Lower lobe of right lung (tissue), 2 donors: ENCODE data around the gene ZNF236. TPM values are rescaled to one million over a fixed set of nuclear protein-coding genes. Genes with fewer than 3 reads are reported as not detected.
A peak's percentile ranks its signal among the peaks of the same experiment; 100 is the strongest.
"Not testable (repeated sequence)": the region's sequence is repeated elsewhere in the genome, so short reads cannot be mapped to it uniquely, and the experiment has no call there.

Source experiments
- ATAC-seq, 2 donors: fragments of 200-7000 bp; cut with Tn5 transposase; one replicate each; pipeline ENCODE4 v1.9.1; 2020 to 2022; ENCODE audit warnings: mild to moderate bottlenecking in 2 of 2, moderate library complexity in 2 of 2
- DNase-seq: peaks from one replicate; pipeline ENCODE4 v3.0.0-alpha.2; 2020
- H3K27ac ChIP-seq: fragments of 200-600 bp; one replicate; pipeline ENCODE4 v1.8.0; 2022
- H3K27me3 ChIP-seq: fragments of 200-600 bp; one replicate; pipeline ENCODE4 v1.8.0; 2022; ENCODE audit warnings: low read depth
- H3K36me3 ChIP-seq: fragments of 200-600 bp; one replicate; pipeline ENCODE4 v1.8.0; 2022; ENCODE audit warnings: mild to moderate bottlenecking
- H3K4me1 ChIP-seq: fragments of 200-600 bp; one replicate; pipeline ENCODE4 v1.8.0; 2022
- H3K4me3 ChIP-seq: fragments of 200-600 bp; one replicate; pipeline ENCODE4 v1.8.0; 2022; ENCODE audit warnings: mild to moderate bottlenecking
- H3K9me3 ChIP-seq: fragments of 200-600 bp; one replicate; pipeline ENCODE4 v1.8.0; 2022
- CTCF ChIP-seq: fragments of 200-600 bp; IDR thresholded peaks from one replicate; pipeline ENCODE4 v1.8.0; 2022; ENCODE audit warnings: antibody characterized with exemption, mild to moderate bottlenecking
- intact Hi-C: fragments of 100-400 bp; cut with DNase I; formaldehyde crosslinking; loops from one replicate; pipeline ENCODE4 v1.11.0; 2022
- total RNA-seq: library from RNA; stranded (reverse); fragmentation: NEBNext Ultra II Directional; extraction: Animal tissue kit (Norgen Biotek cat#: 25700); gene quantifications from one replicate; pipeline ENCODE4 v1.2.1, GENCODE V29; 2021
- donor health status: DM: no; HTN: yes; CAD: no; lungs with severe emphysema.

The ZNF236 gene
- total RNA-seq, 1 donor from 2014 or later, result 18.0 TPM

- no peak for DNase-seq
- no peak for TF ChIP-seq CTCF
- peaks cover 24% of the 10 kb centered on the region for H3K36me3 ChIP-seq
- H3K9me3 ChIP-seq, result no peaks in the 10 kb centered on the region
- intact Hi-C loops, result no loop called here
- no peak overlapping the region for H3K27ac ChIP-seq
- H3K4me1 ChIP-seq, result peaks cover 15% of the 10 kb centered on the region
- no peaks in the 10 kb centered on the region for H3K27me3 ChIP-seq
- no peak overlapping the region for H3K4me3 ChIP-seq
- ATAC-seq, result no peak
Observed at GRCh38 chr18:76962851-76963250, 140.5 kb downstream of the ZNF236 start.

GRCh38 chr18:76963936-76964335 lies 141.6 kb downstream of the ZNF236 start:
- Histone ChIP-seq H3K27me3 (no peaks in the 10 kb centered on the region), H3K4me3 (no peak overlapping the region), H3K9me3 (no peaks in the 10 kb centered on the region), H3K4me1 (peaks cover 4% of the 10 kb centered on the region), H3K36me3 (peaks cover 27% of the 10 kb centered on the region), H3K27ac (no peak overlapping the region)
- intact Hi-C loops, result no loop called here
- TF ChIP-seq CTCF, result no peak
- no peak for DNase-seq
- ATAC-seq, result no peak

- H3K4me1 ChIP-seq, H3K27ac ChIP-seq, H3K4me3 ChIP-seq, DNase-seq, intact Hi-C loops, H3K9me3 ChIP-seq, H3K27me3 ChIP-seq, ATAC-seq: not testable (repeated sequence)
- H3K36me3 ChIP-seq, result peaks cover 14% of the 10 kb centered on the region
Observed at GRCh38 chr18:76965555-76966151, 143.3 kb downstream of the ZNF236 start.

GRCh38 chr18:76967299-76967698 lies 144.9 kb downstream of the ZNF236 start:
- H3K27me3 ChIP-seq, H3K4me3 ChIP-seq, H3K27ac ChIP-seq, H3K36me3 ChIP-seq, ATAC-seq, H3K9me3 ChIP-seq, intact Hi-C loops, H3K4me1 ChIP-seq, DNase-seq: not testable (repeated sequence)

GRCh38 chr18:76967721-76968472 lies 145.5 kb downstream of the ZNF236 start:
- H3K4me1 ChIP-seq, result no peaks in the 10 kb centered on the region
- ATAC-seq, result no peak
- no peak for TF ChIP-seq CTCF
- H3K27me3 ChIP-seq, result no peaks in the 10 kb centered on the region
- no peak overlapping the region for H3K4me3 ChIP-seq
- intact Hi-C loops, result no loop called here
- no peak overlapping the region for H3K27ac ChIP-seq
- H3K9me3 ChIP-seq, result no peaks in the 10 kb centered on the region
- no peak for DNase-seq
- H3K36me3 ChIP-seq, result peaks cover 9% of the 10 kb centered on the region

- Histone ChIP-seq H3K4me3 (no peak overlapping the region), H3K9me3 (no peaks in the 10 kb centered on the region), H3K4me1 (no peaks in the 10 kb centered on the region), H3K27me3 (no peaks in the 10 kb centered on the region), H3K36me3 (peaks cover 9% of the 10 kb centered on the region), H3K27ac (no peak overlapping the region)
- no peak for TF ChIP-seq CTCF
- DNase-seq, result no peak
- peak; percentile 64 to 80 for ATAC-seq
- intact Hi-C loops, result no loop called here
Observed at GRCh38 chr18:76970770-76971559, 148.6 kb downstream of the ZNF236 start.
